Fibroblast of skin of abdomen (primary cell): ENCODE measurements around the gene FAM151A. TPM values are rescaled to one million over a fixed set of nuclear protein-coding genes. Genes with fewer than 3 reads are reported as not detected.

Source experiments
- DNase-seq: peaks from one replicate; pipeline ENCODE4 v3.0.0-alpha.2; 2013
- polyA plus RNA-seq, 2 experiments: library from polyadenylated mRNA; unstranded; fragments of 120-200 nt; gene quantifications; one replicate each; pipeline ENCODE4 v1.2.1, GENCODE V29; 2013; ENCODE audit not compliant: insufficient read length in 2 of 2

The FAM151A gene
- polyA plus RNA-seq (2013, experiment 1 of 2; ENCODE audit: insufficient read length) = not detected
- not detected for polyA plus RNA-seq (2013, experiment 2 of 2; ENCODE audit: insufficient read length)

- no peak for DNase-seq
These were observed at the start of gene FAM151A for GRCh38 chr1:54623216-54624007. Gene FAM151A, minus strand, starts transcription at chr1:54623525. Its CDS starts 130 bp downstream, at chr1:54623395.

- peak; percentile 27 for DNase-seq
These were observed 48.8 kb upstream of the FAM151A start for GRCh38 chr1:54671985-54672608.

- no peak for DNase-seq
These were observed 45.2 kb upstream of the FAM151A start for GRCh38 chr1:54668567-54668966.

GRCh38 chr1:54667797-54668196 lies 44.5 kb upstream of the FAM151A start:
- no peak for DNase-seq

GRCh38 chr1:54666333-54666732 lies 43.0 kb upstream of the FAM151A start:
- DNase-seq = no peak

GRCh38 chr1:54665852-54666251 lies 42.5 kb upstream of the FAM151A start:
- DNase-seq = no peak

- DNase-seq = no peak
These were observed 41.0 kb upstream of the FAM151A start for GRCh38 chr1:54664364-54664763.

- DNase-seq = no peak
These were observed 40.4 kb upstream of the FAM151A start for GRCh38 chr1:54663725-54664124.

- DNase-seq = no peak
These were observed 35.0 kb upstream of the FAM151A start for GRCh38 chr1:54658164-54658913.

GRCh38 chr1:54653036-54653435 lies 29.7 kb upstream of the FAM151A start:
- DNase-seq = peak; percentile 7

- DNase-seq = no peak
These were observed 28.8 kb upstream of the FAM151A start for GRCh38 chr1:54652168-54652567.

GRCh38 chr1:54651608-54652007 lies 28.3 kb upstream of the FAM151A start:
- DNase-seq = no peak

GRCh38 chr1:54650417-54650816 lies 27.1 kb upstream of the FAM151A start:
- DNase-seq = no peak

- no peak for DNase-seq
These were observed 26.6 kb upstream of the FAM151A start for GRCh38 chr1:54649921-54650320.

- DNase-seq = no peak
These were observed 26.0 kb upstream of the FAM151A start for GRCh38 chr1:54649130-54649898.

GRCh38 chr1:54645806-54646676 lies 22.7 kb upstream of the FAM151A start:
- no peak for DNase-seq

- no peak for DNase-seq
These were observed 20.4 kb upstream of the FAM151A start for GRCh38 chr1:54643736-54644135.

- DNase-seq = no peak
These were observed 17.8 kb upstream of the FAM151A start, which contains the start of gene MROH7 for GRCh38 chr1:54640863-54641836. Gene MROH7, plus strand, starts transcription at chr1:54641786. Its CDS starts 11,141 bp downstream, at chr1:54652927.

- DNase-seq = no peak
These were observed 17.0 kb upstream of the FAM151A start for GRCh38 chr1:54640361-54640760.
